T-helper 2 cell treated with Interferon-gamma antibody and Interleukin-4, amounts not matched to agents 100 ng/mL and 5 ng/mL, for 36 hours (primary cell): ENCODE data around the gene CCDC137. TPM values are rescaled to one million over a fixed set of nuclear protein-coding genes. Genes with fewer than 3 reads are reported as not detected.

Source experiments
- intact Hi-C: fragments of 100-400 bp; cut with micrococcal nuclease; formaldehyde crosslinking; loops from one replicate; pipeline ENCODE4 v1.15.1; 2023
- total RNA-seq: library from RNA; stranded (reverse); gene quantifications from 2 replicates; pipeline ENCODE4 v1.2.3, GENCODE V29; 2022

Gene CCDC137
- total RNA-seq, 1 donor from 2014 or later: 43.7 TPM

- intact Hi-C loops: no loop called here
Observed at GRCh38 chr17:81700353-81701287, 34.1 kb downstream of the CCDC137 start.

GRCh38 chr17:81701288-81702071 lies 34.9 kb downstream of the CCDC137 start:
- intact Hi-C loops: no loop called here

GRCh38 chr17:81702934-81703746 lies 36.6 kb downstream of the CCDC137 start, which contains the start of gene MRPL12:
Gene MRPL12, plus strand, starts transcription at chr17:81703367. Its CDS starts 135 bp downstream, at chr17:81703502.
- intact Hi-C loops: loop anchor here (1.0 kb wide), 1 partner anchor 9 kb away; the partner anchor contains the start of gene SLC25A10

GRCh38 chr17:81703747-81704654 lies 37.5 kb downstream of the CCDC137 start:
- intact Hi-C loops: loop anchor here (1.0 kb wide), 1 partner anchor 8 kb away; the partner anchor contains the start of gene SLC25A10

GRCh38 chr17:81705518-81706231 lies 39.1 kb downstream of the CCDC137 start:
- intact Hi-C loops: no loop called here

- intact Hi-C loops: no loop called here
Observed at GRCh38 chr17:81706232-81706611, 39.7 kb downstream of the CCDC137 start.

GRCh38 chr17:81706757-81707624 lies 40.5 kb downstream of the CCDC137 start:
- intact Hi-C loops: no loop called here

GRCh38 chr17:81707725-81708646 lies 41.4 kb downstream of the CCDC137 start:
- intact Hi-C loops: no loop called here

- intact Hi-C loops: no loop called here
Observed at GRCh38 chr17:81708739-81709185, 42.2 kb downstream of the CCDC137 start.

- intact Hi-C loops: loop anchor here (5.0 kb wide), 2 partner anchors 122 to 152 kb away; partner anchors contain the start of genes MCRIP1 and P4HB
Observed at GRCh38 chr17:81710514-81711308, 44.2 kb downstream of the CCDC137 start.

- intact Hi-C loops: loop anchor here (1.0 to 5.0 kb wide), 3 partner anchors 9 to 150 kb away; partner anchors contain the start of genes MCRIP1, MRPL12 and P4HB
Observed at GRCh38 chr17:81711814-81712467, 45.4 kb downstream of the CCDC137 start, which contains the start of gene SLC25A10. Gene SLC25A10, plus strand, starts transcription at chr17:81712284. Its CDS starts 143 bp downstream, at chr17:81712427.

- intact Hi-C loops: loop anchor here (1.0 to 5.0 kb wide), 3 partner anchors 9 to 150 kb away; partner anchors contain the start of genes MCRIP1, MRPL12 and P4HB
Observed at GRCh38 chr17:81712468-81713003, 46.0 kb downstream of the CCDC137 start.

- intact Hi-C loops: loop anchor here (5.0 kb wide), 2 partner anchors 119 to 149 kb away; partner anchors contain the start of genes MCRIP1 and P4HB
Observed at GRCh38 chr17:81713004-81713555, 46.5 kb downstream of the CCDC137 start.
